ENCODE data around the gene TRPM2. TPM values are rescaled to one million over a fixed set of nuclear protein-coding genes. Genes with fewer than 3 reads are reported as not detected.

The TRPM2 gene
- total RNA-seq, 1 experiment from 2014 or later = 28.1 TPM

GRCh38 chr21:44374601-44375280 is 21.3 kb downstream of the TRPM2 start:
- DNase-seq (ENCODE audit: low read depth, low spot score) (no peak), ATAC-seq (no peak)
- Histone ChIP-seq H3K9me3 (ENCODE audit: control insufficient read depth in 1 of 2, insufficient read depth in 1 of 2, low read depth in 1 of 2, low read length in 2 of 2) (no peaks in the 10 kb centered on the region), H2AFZ (ENCODE audit: low read depth, low read length, poor library complexity, severe bottlenecking) (no peak overlapping the region), H3K27me3 (ENCODE audit: insufficient read depth, low read length) (no peaks in the 10 kb centered on the region), H3K36me3 (ENCODE audit: control insufficient read depth in 1 of 2, insufficient read depth in 2 of 2, low read length in 2 of 2) (no peaks in the 10 kb centered on the region), H3K4me1 (ENCODE audit: control insufficient read depth in 1 of 2, insufficient read depth in 2 of 2, low read length in 2 of 2) (no peaks in the 10 kb centered on the region), H4K20me1 (ENCODE audit: insufficient read depth) (no peaks in the 10 kb centered on the region), H3K4me3 (replicated peaks in 1 of 2; ENCODE audit: low read depth in 1 of 2, low read length in 2 of 2) (no peak overlapping the region), H3K9me2 (ENCODE audit: insufficient read depth) (no peaks in the 10 kb centered on the region), H3K9ac (ENCODE audit: low read length) (no peak overlapping the region), H3K4me2 (ENCODE audit: low read length) (no peak overlapping the region), H3K79me2 (ENCODE audit: insufficient read depth, low read length) (no peaks in the 10 kb centered on the region), H3K27ac (ENCODE audit: low read depth, low read length) (no peak overlapping the region)
- CTCF ChIA-PET = no interaction called here
- TF ChIP-seq POLR2A (IDR thresholded peaks at IDR 0.05; ENCODE audit: borderline replicate concordance, extremely low read depth, insufficient read depth, insufficient read length) = no peak
- TF ChIP-seq POLR2AphosphoS5 (IDR thresholded peaks at IDR 0.05; ENCODE audit: low read depth, low read length) = no peak
- TF ChIP-seq EZH2phosphoT487 (IDR thresholded peaks at IDR 0.05; ENCODE audit: borderline replicate concordance) = no peak
- TF ChIP-seq REST (IDR thresholded peaks at IDR 0.05; ENCODE audit: low read depth) = no peak
- no peak for TF ChIP-seq ZBTB33 (IDR thresholded peaks at IDR 0.05; ENCODE audit: extremely low read depth, insufficient replicate concordance, low read length)
- no peak for TF ChIP-seq MAX (IDR thresholded peaks at IDR 0.05)
- TF ChIP-seq SRF (IDR thresholded peaks at IDR 0.05; ENCODE audit: low read depth) = no peak
- TF ChIP-seq CTCF (IDR thresholded peaks at IDR 0.05 in 2 of 3, conservative IDR thresholded peaks at IDR 0.05 in 1 of 3; ENCODE audit: borderline replicate concordance in 1 of 3, insufficient read depth in 1 of 3, low read depth in 2 of 3, low read length in 2 of 3) = no peak
- no peak for TF ChIP-seq ATF3 (IDR thresholded peaks at IDR 0.05)
- no peak for TF ChIP-seq CBX3 (IDR thresholded peaks at IDR 0.05; ENCODE audit: low read depth)
- no peak for TF ChIP-seq CEBPB (IDR thresholded peaks at IDR 0.05; ENCODE audit: low read depth)
- TF ChIP-seq FOSL1 (IDR thresholded peaks at IDR 0.05; ENCODE audit: low read depth) = no peak
- TF ChIP-seq ZFX (IDR thresholded peaks at IDR 0.05) = no peak
- no peak for TF ChIP-seq ELF1 (IDR thresholded peaks at IDR 0.05; ENCODE audit: borderline replicate concordance, low read depth)
- POLR2A ChIA-PET = no interaction called here
- no TSS peak for BruUV-seq (replicated peaks)
- intact Hi-C loops (cut with micrococcal nuclease) = no loop called here
- RAD21 ChIA-PET (ENCODE audit: low non-redundant PET in 1 of 2, low total read pairs in 2 of 2, uncharacterized antibody in 2 of 2, unreplicated experiment in 2 of 2) = no interaction called here
